HG03103 (cell line): ENCODE data around the gene PARM1.

Experiments
- ATAC-seq: cut with Tn5 transposase; IDR thresholded peaks from one replicate; pipeline ENCODE4 v1.9.1; 2021; ENCODE audit warnings: low read depth; ENCODE audit not compliant: unreplicated experiment

The PARM1 gene

GRCh38 chr4:74941123-74941522 is 8.2 kb downstream of the PARM1 start:
- no peak for ATAC-seq

GRCh38 chr4:74942251-74942917 is 9.5 kb downstream of the PARM1 start:
- ATAC-seq = no peak

GRCh38 chr4:74942918-74943253 is 10.0 kb downstream of the PARM1 start:
- ATAC-seq = no peak

GRCh38 chr4:74944354-74944793 is 11.5 kb downstream of the PARM1 start:
- ATAC-seq = no peak

GRCh38 chr4:74946196-74946595 is 13.3 kb downstream of the PARM1 start:
- ATAC-seq = no peak

- no peak for ATAC-seq
Measured at GRCh38 chr4:74947798-74948197, 14.9 kb downstream of the PARM1 start.

- no peak for ATAC-seq
Measured at GRCh38 chr4:74948236-74948635, 15.3 kb downstream of the PARM1 start.

- no peak for ATAC-seq
Measured at GRCh38 chr4:74950200-74950599, 17.3 kb downstream of the PARM1 start.

GRCh38 chr4:74950882-74951281 is 18.0 kb downstream of the PARM1 start:
- ATAC-seq = no peak

- no peak for ATAC-seq
Measured at GRCh38 chr4:74953647-74954046, 20.7 kb downstream of the PARM1 start.

GRCh38 chr4:74958881-74959280 is 26.0 kb downstream of the PARM1 start:
- no peak for ATAC-seq

- ATAC-seq = no peak
Measured at GRCh38 chr4:74961230-74961629, 28.3 kb downstream of the PARM1 start.

GRCh38 chr4:74962584-74962983 is 29.7 kb downstream of the PARM1 start:
- ATAC-seq = no peak

GRCh38 chr4:74964311-74964710 is 31.4 kb downstream of the PARM1 start:
- ATAC-seq = no peak

- no peak for ATAC-seq
Measured at GRCh38 chr4:74967324-74967723, 34.4 kb downstream of the PARM1 start.

GRCh38 chr4:74968456-74969164 is 35.7 kb downstream of the PARM1 start:
- ATAC-seq = no peak

GRCh38 chr4:74969507-74970474 is 36.9 kb downstream of the PARM1 start:
- ATAC-seq = no peak

GRCh38 chr4:74970577-74970976 is 37.7 kb downstream of the PARM1 start:
- no peak for ATAC-seq

- ATAC-seq = no peak
Measured at GRCh38 chr4:74971862-74972261, 38.9 kb downstream of the PARM1 start.

- ATAC-seq = no peak
Measured at GRCh38 chr4:74975082-74975481, 42.2 kb downstream of the PARM1 start.
